ENCODE measurements around the gene HDAC4. TPM values are rescaled to one million over a fixed set of nuclear protein-coding genes. Genes with fewer than 3 reads are reported as not detected.

HDAC4 gene
- total and polyA plus RNA-seq, 10 of the 15 experiments (the other 5 are each of a cell fraction or from before 2014, with no cell fraction given): 0.22 to 15.7 (median 4.8) TPM

- TF ChIP-seq E2F4 (IDR thresholded peaks at IDR 0.05; ENCODE audit: low read depth, low read length): no peak
These were observed 335.3 kb downstream of the HDAC4 start (continued) for GRCh38 chr2:239065537-239065936.

GRCh38 chr2:239064891-239065290, 335.9 kb downstream of the HDAC4 start:
- H2AFZ ChIP-seq (ENCODE audit: control insufficient read depth, low read depth, low read length): no peak overlapping the region
- TF ChIP-seq ATF7 (IDR thresholded peaks at IDR 0.05; ENCODE audit: low read depth) (no peak), CREM (IDR thresholded peaks at IDR 0.05; ENCODE audit: low read depth) (no peak), SUPT20H (IDR thresholded peaks at IDR 0.05; ENCODE audit: borderline replicate concordance, control insufficient read depth, low read depth, low read length) (no peak), SP1 (IDR thresholded peaks at IDR 0.05; ENCODE audit: low read depth, low read length) (no peak), NR2C2 (IDR thresholded peaks at IDR 0.05; ENCODE audit: borderline replicate concordance, control insufficient read depth, insufficient read length, low read depth) (no peak), FOXM1 (IDR thresholded peaks at IDR 0.05; ENCODE audit: low read depth, low read length) (no peak), FOS (IDR thresholded peaks at IDR 0.05; ENCODE audit: borderline replicate concordance, extremely low read depth, insufficient read length) (no peak), GATAD2B (conservative IDR thresholded peaks at IDR 0.05; ENCODE audit: low read depth) (no peak), ZZZ3 (IDR thresholded peaks at IDR 0.05; ENCODE audit: control insufficient read depth, insufficient read length, low read depth) (no peak), ZBTB11 (CRISPR knock-in tag; IDR thresholded peaks at IDR 0.05) (no peak), SRF (IDR thresholded peaks at IDR 0.05; ENCODE audit: low read depth in 2 of 2, low read length in 2 of 2) (no peak), MTA3 (IDR thresholded peaks at IDR 0.05; ENCODE audit: borderline replicate concordance, low read length) (no peak), RELA (IDR thresholded peaks at IDR 0.05; ENCODE audit: borderline replicate concordance, partially characterized antibody) (no peak), YBX1 (IDR thresholded peaks at IDR 0.05) (no peak), YY1 (IDR thresholded peaks at IDR 0.05; ENCODE audit: low read depth, low read length) (no peak), SIX5 (IDR thresholded peaks at IDR 0.05; ENCODE audit: low read depth, low read length, severe bottlenecking) (no peak)
- ChIA-PET RAD21 (ENCODE audit: unreplicated experiment) (no interaction called here), POLR2A (no interaction called here), CTCF (no interaction called here), SMC1A (ENCODE audit: uncharacterized antibody, unreplicated experiment) (no interaction called here)
- H3K27ac ChIP-seq (ENCODE audit: control insufficient read depth, insufficient read depth): no peak overlapping the region
- no peak for DNase-seq (ENCODE audit: low read depth, low spot score)
- H3K27me3 ChIP-seq (replicated peaks in 1 of 2; ENCODE audit: control insufficient read depth in 2 of 2, insufficient read depth in 2 of 2, low read length in 1 of 2): no peaks in the 10 kb centered on the region
- WGBS (ENCODE audit: insufficient coverage, insufficient replicate concordance, low lambda C conversion rate, missing lambda C conversion rate): 88% methylated on average over 21 of the region's 21 CpGs
- no peaks in the 10 kb centered on the region for H3K4me1 ChIP-seq (ENCODE audit: control insufficient read depth, insufficient read depth, low read length)
- no peaks in the 10 kb centered on the region for H3K79me2 ChIP-seq (ENCODE audit: control insufficient read depth, insufficient read depth, low read length)
- no peak overlapping the region for H3K4me2 ChIP-seq (ENCODE audit: control insufficient read depth, insufficient read depth)
- no peaks in the 10 kb centered on the region for H3K9me3 ChIP-seq (replicated peaks; ENCODE audit: control insufficient read depth, insufficient read depth, low read length)
- no TSS peak for BruUV-seq (replicated peaks)
- intact Hi-C loops (cut with micrococcal nuclease; ENCODE audit: unreplicated experiment): no loop called here
- in situ Hi-C loops (cut with MboI): no loop called here
- no peaks in the 10 kb centered on the region for H3K36me3 ChIP-seq (ENCODE audit: control insufficient read depth in 2 of 2, insufficient read depth in 2 of 2, low read length in 1 of 2)
- FAIRE-seq: no peak
- H3K9ac ChIP-seq (ENCODE audit: control insufficient read depth, insufficient read depth, low read length): no peak overlapping the region
- no peaks in the 10 kb centered on the region for H4K20me1 ChIP-seq (ENCODE audit: control insufficient read depth, insufficient read depth)
- H3K4me3 ChIP-seq: no peak overlapping the region
- no peak for ATAC-seq

Data from GM12878 (cell line).